ENCODE measurements around the gene UBE2S. TPM values are rescaled to one million over a fixed set of nuclear protein-coding genes. Genes with fewer than 3 reads are reported as not detected.
"Not testable (repeated sequence)": the region's sequence is repeated elsewhere in the genome, so short reads cannot be mapped to it uniquely, and the experiment has no call there.

Gene UBE2S
- total and polyA plus RNA-seq, 3 donors from 2014 or later, result 150 to 272 (median 188) TPM

GRCh38 chr19:55452749-55453346, 45.3 kb upstream of the UBE2S start:
- Histone ChIP-seq H3K27ac (no peak overlapping the region), H3K27me3 (no peaks in the 10 kb centered on the region), H3K4me3 (peak overlapping the region in 1 of 2 donors; percentile 6), H3K4me1 (peaks cover 26% of the 10 kb centered on the region), H3K9me3 (no peaks in the 10 kb centered on the region), H3K36me3 (ENCODE audit: low read depth, missing control alignments) (no peaks in the 10 kb centered on the region)
- peak; percentile 81 for DNase-seq
- intact Hi-C loops (cut with DNase I; ENCODE audit: low total_unique reads), result no loop called here
- WGBS, 2 donors, result 20% methylated on average over 18 to 22 of the region's 34 CpGs
- TF ChIP-seq CTCF (IDR thresholded peaks at IDR 0.05) (peak in 1 of 3 experiments; percentile 9), POLR2A (IDR thresholded peaks at IDR 0.05) (no peak)

GRCh38 chr19:55451965-55452748, 44.6 kb upstream of the UBE2S start:
- Histone ChIP-seq H3K36me3 (ENCODE audit: low read depth, missing control alignments) (no peaks in the 10 kb centered on the region), H3K27me3 (no peaks in the 10 kb centered on the region), H3K4me3 (peak overlapping the region; percentile 7 to 39), H3K27ac (no peak overlapping the region), H3K4me1 (peaks cover 26% of the 10 kb centered on the region), H3K9me3 (no peaks in the 10 kb centered on the region)
- intact Hi-C loops (cut with DNase I; ENCODE audit: low total_unique reads), result no loop called here
- DNase-seq, result no peak
- 3% methylated on average over 8 to 53 of the region's 57 CpGs for WGBS, 2 donors
- TF ChIP-seq CTCF (IDR thresholded peaks at IDR 0.05) (no peak), POLR2A (IDR thresholded peaks at IDR 0.05) (no peak)

- peak overlapping the region; percentile 7 to 39 for H3K4me3 ChIP-seq
- TF ChIP-seq POLR2A (IDR thresholded peaks at IDR 0.05) (no peak), CTCF (IDR thresholded peaks at IDR 0.05) (no peak)
- no peaks in the 10 kb centered on the region for H3K27me3 ChIP-seq
- 1% methylated on average over 43 to 79 of the region's 80 CpGs for WGBS, 2 donors
- H3K27ac ChIP-seq, result no peak overlapping the region
- no peaks in the 10 kb centered on the region for H3K36me3 ChIP-seq (ENCODE audit: low read depth, missing control alignments)
- no peak for DNase-seq
- no peaks in the 10 kb centered on the region for H3K9me3 ChIP-seq
- H3K4me1 ChIP-seq, result peaks cover 26% of the 10 kb centered on the region
- intact Hi-C loops (cut with DNase I; ENCODE audit: low total_unique reads), result no loop called here
Observed at GRCh38 chr19:55451163-55451964, 43.8 kb upstream of the UBE2S start.

GRCh38 chr19:55449469-55449868, 41.9 kb upstream of the UBE2S start:
- TF ChIP-seq POLR2A (IDR thresholded peaks at IDR 0.05) (no peak), CTCF (IDR thresholded peaks at IDR 0.05) (no peak)
- no peak overlapping the region for H3K27ac ChIP-seq
- no peaks in the 10 kb centered on the region for H3K9me3 ChIP-seq
- H3K36me3 ChIP-seq (ENCODE audit: low read depth, missing control alignments), result no peaks in the 10 kb centered on the region
- no peaks in the 10 kb centered on the region for H3K27me3 ChIP-seq
- H3K4me3 ChIP-seq, result no peak overlapping the region
- peaks cover 25% of the 10 kb centered on the region for H3K4me1 ChIP-seq
- no peak for DNase-seq
- intact Hi-C loops (cut with DNase I; ENCODE audit: low total_unique reads), result no loop called here
- 52% methylated on average over 6 of the region's 16 CpGs; no CpG with 5 or more reads in 1 of the 2 donors for WGBS, 2 donors

- DNase-seq; H3K27ac ChIP-seq; intact Hi-C loops (cut with DNase I; ENCODE audit: low total_unique reads); H3K27me3 ChIP-seq; H3K36me3 ChIP-seq (ENCODE audit: low read depth, missing control alignments); H3K9me3 ChIP-seq; H3K4me3 ChIP-seq: not testable (repeated sequence)
- WGBS, 2 donors, result 81 to 82% methylated on average over 5 of the region's 5 CpGs
- H3K4me1 ChIP-seq, result peaks cover 13% of the 10 kb centered on the region
Observed at GRCh38 chr19:55448175-55448490, 40.5 kb upstream of the UBE2S start.
